PC-3 (cell line): Measurements from ENCODE around the gene DHRS11.

Source experiments
- EZH2 ChIP-seq: fragments of 300-600 bp; sonication (generic); IDR thresholded peaks from one replicate; pipeline ENCODE4 v1.6.1; 2017; ENCODE audit warnings: antibody characterized with exemption, mild to moderate bottlenecking, low read length; ENCODE audit not compliant: unreplicated experiment
- EZH2phosphoT487 ChIP-seq: fragments of 300-600 bp; sonication (generic); IDR thresholded peaks from 2 replicates; pipeline ENCODE4 v1.6.1; 2018; ENCODE audit warnings: mild to moderate bottlenecking, antibody characterized with exemption, low read length, borderline replicate concordance
- TF ChIP-seq, protein P1 (sequence below): fragments of 300-600 bp; sonication (generic); conservative IDR thresholded peaks from 2 replicates; pipeline ENCODE4 v1.5.1; 2017; ENCODE audit warnings: antibody characterized with exemption, low read depth, mild to moderate bottlenecking, low read length

DNA sequence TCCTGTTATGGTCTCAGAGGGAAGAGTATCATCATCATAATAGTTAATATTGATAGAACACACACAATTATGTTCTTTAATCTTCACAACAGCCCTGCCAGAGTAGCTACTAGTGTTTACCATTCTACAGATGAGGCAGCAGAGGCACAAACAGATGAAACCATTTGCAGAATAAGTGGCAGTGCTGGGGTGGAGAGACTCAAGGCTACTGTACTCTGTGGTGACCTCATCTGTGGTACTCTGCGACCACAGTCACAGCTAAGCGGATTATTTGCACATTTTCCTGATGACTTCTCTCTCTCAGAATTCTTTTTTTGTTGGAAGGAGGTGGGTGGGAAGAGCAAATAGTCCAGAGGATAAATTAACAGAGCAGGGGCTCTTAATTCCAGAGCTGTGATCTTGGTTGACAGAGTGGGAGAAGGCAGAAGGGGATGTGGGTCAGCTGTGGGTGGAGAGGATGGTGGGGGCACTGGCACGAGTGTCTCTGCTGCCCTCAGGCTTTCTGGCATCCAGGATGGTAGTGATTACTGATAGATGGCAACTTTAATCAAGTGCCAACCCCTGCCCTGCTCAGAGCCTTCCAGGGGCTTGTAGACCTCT, 51.5 kb downstream of the DHRS11 start:
- TF ChIP-seq, protein P1, sequence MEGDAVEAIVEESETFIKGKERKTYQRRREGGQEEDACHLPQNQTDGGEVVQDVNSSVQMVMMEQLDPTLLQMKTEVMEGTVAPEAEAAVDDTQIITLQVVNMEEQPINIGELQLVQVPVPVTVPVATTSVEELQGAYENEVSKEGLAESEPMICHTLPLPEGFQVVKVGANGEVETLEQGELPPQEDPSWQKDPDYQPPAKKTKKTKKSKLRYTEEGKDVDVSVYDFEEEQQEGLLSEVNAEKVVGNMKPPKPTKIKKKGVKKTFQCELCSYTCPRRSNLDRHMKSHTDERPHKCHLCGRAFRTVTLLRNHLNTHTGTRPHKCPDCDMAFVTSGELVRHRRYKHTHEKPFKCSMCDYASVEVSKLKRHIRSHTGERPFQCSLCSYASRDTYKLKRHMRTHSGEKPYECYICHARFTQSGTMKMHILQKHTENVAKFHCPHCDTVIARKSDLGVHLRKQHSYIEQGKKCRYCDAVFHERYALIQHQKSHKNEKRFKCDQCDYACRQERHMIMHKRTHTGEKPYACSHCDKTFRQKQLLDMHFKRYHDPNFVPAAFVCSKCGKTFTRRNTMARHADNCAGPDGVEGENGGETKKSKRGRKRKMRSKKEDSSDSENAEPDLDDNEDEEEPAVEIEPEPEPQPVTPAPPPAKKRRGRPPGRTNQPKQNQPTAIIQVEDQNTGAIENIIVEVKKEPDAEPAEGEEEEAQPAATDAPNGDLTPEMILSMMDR = no peak
- TF ChIP-seq EZH2 (no peak), EZH2phosphoT487 (no peak)
